A549 (cell line): ENCODE data around the gene GPR55. TPM values are rescaled to one million over a fixed set of nuclear protein-coding genes. Genes with fewer than 3 reads are reported as not detected.

Experiments
- ATAC-seq, 2 experiments: fragments of 200-7000 bp in 1 of 2; fragments of >200 bp in 1 of 2; cut with Nextera tagmentation in 1 of 2; cut with Tn5 transposase in 1 of 2; 3 replicates each; pipeline versions ENCODE4 v1.8.0 to v1.9.1; 2018 to 2020; ENCODE audit warnings: mild to moderate bottlenecking in 1 of 2, moderate library complexity in 1 of 2
- CTCF ChIA-PET: fragments of 300-600 bp; sonication (Branson Sonifier 250); formaldehyde crosslinking; extraction: SDS; loops from one replicate; lab custom pipeline; 2021; ENCODE audit warnings: antibody characterized with exemption, inconsistent platforms; lab: Yijun Ruan, JAX
- POLR2A ChIA-PET: fragments of 350-600 bp; formaldehyde crosslinking; extraction: SDS; loops from one replicate; lab custom pipeline; 2021; ENCODE audit warnings: antibody characterized with exemption, inconsistent platforms; lab: Yijun Ruan, JAX
- DNase-seq, 2 experiments: peaks; one replicate each; pipeline versions ENCODE4 v3.0.0 to v3.0.0-alpha.2; 2011 to 2016; ENCODE audit warnings: low read depth in 1 of 2, low spot score in 1 of 2
- FAIRE-seq: peaks from 2 replicates; lab custom pipeline; 2011; peaks lifted over from hg19 to GRCh38; lab: Jason Lieb, UNC
- H3K27ac ChIP-seq, 2 experiments: fragments of >200 bp; sonication (Bioruptor Twin); formaldehyde crosslinking; 3 replicates each; pipeline ENCODE4 v1.5.1; 2016 to 2017
- H3K4me1 ChIP-seq: fragments of >200 bp; sonication (Bioruptor Twin); formaldehyde crosslinking; 3 replicates; pipeline ENCODE4 v1.6.1; 2016
- H3K4me2 ChIP-seq: fragments of >200 bp; sonication (Bioruptor Twin); formaldehyde crosslinking; 3 replicates; pipeline ENCODE4 v1.6.1; 2016
- H3K4me3 ChIP-seq: fragments of >200 bp; sonication (Bioruptor Twin); formaldehyde crosslinking; 3 replicates; pipeline ENCODE4 v1.5.1; 2016
- H3K9me3 ChIP-seq: fragments of >200 bp; sonication (Bioruptor Twin); formaldehyde crosslinking; 3 replicates; pipeline ENCODE4 v1.6.1; 2016
- CBX2 ChIP-seq: fragments of 200-600 bp; sonication (generic); IDR thresholded peaks from 2 replicates; pipeline ENCODE4 v1.6.1; 2016; ENCODE audit warnings: low read depth, mild to moderate bottlenecking, borderline replicate concordance
- CBX8 ChIP-seq: fragments of 200-600 bp; sonication (generic); IDR thresholded peaks from 2 replicates; pipeline ENCODE4 v1.6.1; 2016
- CHD4 ChIP-seq: fragments of 200-600 bp; sonication (generic); IDR thresholded peaks from 2 replicates; pipeline ENCODE4 v1.6.1; 2016; ENCODE audit warnings: antibody characterized with exemption, mild to moderate bottlenecking, borderline replicate concordance
- EHMT2 ChIP-seq: fragments of 200-600 bp; sonication (generic); IDR thresholded peaks from 2 replicates; pipeline ENCODE4 v1.6.1; 2016; ENCODE audit warnings: antibody characterized with exemption, low read depth, mild to moderate bottlenecking, moderate library complexity
- ELK1 ChIP-seq: fragments of 150-350 bp; IDR thresholded peaks from 2 replicates; pipeline ENCODE4 v1.6.1; 2014; ENCODE audit warnings: low read depth, mild to moderate bottlenecking, low read length
- HEYL ChIP-seq: fragments of 250-450 bp; sonication (Bioruptor Pico); IDR thresholded peaks from 2 replicates; pipeline ENCODE4 v1.8.0; 2021; ENCODE audit warnings: mild to moderate bottlenecking, moderate library complexity
- NFE2L2 ChIP-seq: fragments of 150-350 bp; conservative IDR thresholded peaks from 2 replicates; pipeline ENCODE4 v1.6.1; 2014; ENCODE audit warnings: low read length
- PHF8 ChIP-seq: fragments of 200-600 bp; sonication (generic); IDR thresholded peaks from 2 replicates; pipeline ENCODE4 v1.6.1; 2016; ENCODE audit warnings: low read depth, mild to moderate bottlenecking, antibody characterized with exemption, moderate library complexity, borderline replicate concordance
- RCOR1 ChIP-seq: fragments of 150-350 bp; IDR thresholded peaks from 2 replicates; pipeline ENCODE4 v1.6.1; 2014; ENCODE audit warnings: antibody characterized with exemption, low read length, low read depth
- RNF2 ChIP-seq: fragments of 200-600 bp; sonication (generic); IDR thresholded peaks from 2 replicates; pipeline ENCODE4 v1.6.1; 2016; ENCODE audit warnings: low read depth, mild to moderate bottlenecking, antibody characterized with exemption, moderate library complexity, borderline replicate concordance
- ZSCAN20 ChIP-seq: fragments of 250-450 bp; sonication (Bioruptor Pico); IDR thresholded peaks from 2 replicates; pipeline ENCODE4 v1.8.0; 2022; ENCODE audit warnings: mild to moderate bottlenecking, moderate library complexity
- WGBS: methylation state at CpG from one replicate; pipeline ENCODE4 v1.1.6; 2017; ENCODE audit errors: missing lambda C conversion rate; 5-methylcytosine and 5-hydroxymethylcytosine counted together
- polyA plus RNA-seq, 4 experiments: library from polyadenylated mRNA; depleted of rRNA in 3 of 4; stranded (reverse); fragments of >200 nt; fragmentation: RNase III in 1 of 4; extraction: RNeasy Plus Mini Kit Qiagen cat#74134 plus additional on column Dnase treatment in 1 of 4; gene quantifications; 2 replicates in 3 of 4; 3 replicates in 1 of 4; pipeline ENCODE4 v1.2.3, GENCODE V29; 2011 to 2017
- TF ChIP-seq, protein P1 (sequence below): IDR thresholded peaks from 2 replicates; pipeline ENCODE4 v1.6.1; 2012
- TF ChIP-seq, protein P2 (sequence below): fragments of 250-450 bp; sonication (Bioruptor Pico); IDR thresholded peaks from 2 replicates; pipeline ENCODE4 v1.5.0; 2020; ENCODE audit warnings: low read depth, mild to moderate bottlenecking, moderate library complexity

The GPR55 gene
- polyA plus RNA-seq, 2 of the 4 experiments (the other 2 are of a cell fraction): not detected

- ATAC-seq (no peak), DNase-seq (no peak), FAIRE-seq (no peak)
- POLR2A ChIA-PET: no interaction called here
- WGBS: 51% methylated on average over 8 of the region's 9 CpGs
- Histone ChIP-seq H3K4me1 (no peaks in the 10 kb centered on the region), H3K4me2 (no peak overlapping the region), H3K27ac (no peak overlapping the region), H3K9me3 (peaks cover 17% of the 10 kb centered on the region), H3K4me3 (no peak overlapping the region)
- TF ChIP-seq HEYL (CRISPR knock-in tag): no peak
- no peak for TF ChIP-seq CBX8
- TF ChIP-seq, protein P1, sequence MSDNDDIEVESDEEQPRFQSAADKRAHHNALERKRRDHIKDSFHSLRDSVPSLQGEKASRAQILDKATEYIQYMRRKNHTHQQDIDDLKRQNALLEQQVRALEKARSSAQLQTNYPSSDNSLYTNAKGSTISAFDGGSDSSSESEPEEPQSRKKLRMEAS: no peak
- TF ChIP-seq RCOR1: no peak
- TF ChIP-seq ZSCAN20 (CRISPR knock-in tag): no peak
- CTCF ChIA-PET: interaction anchor here (0.6 kb wide), 1 partner anchor 25 kb away, joined by 3 read pairs; no protein-coding TSS in a partner anchor
Measured at GRCh38 chr2:230935130-230935430, 10.0 kb upstream of the GPR55 start.

DNA sequence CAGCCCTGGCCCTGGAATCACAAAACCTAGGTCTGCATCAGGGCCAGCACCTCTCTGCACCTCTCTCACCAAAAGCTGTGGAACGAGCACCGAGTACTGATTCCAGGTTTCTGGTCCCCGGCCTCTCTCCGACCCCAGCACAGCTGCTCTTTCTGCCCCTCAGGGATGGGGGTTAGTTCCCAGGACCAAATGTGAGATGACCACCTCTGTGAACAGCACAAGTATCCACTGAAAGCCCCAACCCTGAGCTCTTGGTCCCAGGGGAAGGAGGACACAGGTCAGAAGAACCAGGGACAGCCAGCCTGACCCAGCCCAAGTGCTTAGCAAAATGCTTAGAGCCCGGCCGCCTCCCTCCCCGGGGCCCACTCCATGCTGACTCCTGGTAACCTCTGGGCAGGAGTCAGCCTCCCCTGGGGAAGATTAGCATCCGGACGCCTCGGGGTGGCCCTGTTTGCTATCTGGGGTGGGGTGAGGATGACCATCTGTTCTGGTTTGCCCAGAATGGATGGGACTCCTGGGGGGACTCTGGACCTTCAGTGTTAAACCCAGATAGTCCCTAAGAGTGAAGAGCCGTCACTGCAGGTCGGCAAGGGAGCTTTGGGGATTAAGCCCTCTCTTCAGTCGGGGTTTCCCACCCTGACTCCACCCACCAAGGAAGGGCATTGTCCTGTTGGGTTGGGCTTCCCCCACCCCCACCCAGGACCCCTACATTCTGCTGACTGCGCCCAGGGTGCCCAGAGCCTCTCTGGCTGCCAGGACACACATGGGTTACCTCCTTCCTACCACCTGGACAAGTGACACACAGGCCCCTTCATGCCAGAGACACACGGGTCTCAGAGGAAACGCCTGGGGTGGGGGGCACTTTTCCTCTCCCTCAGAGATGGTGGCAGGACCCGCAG, 9.4 kb upstream of the GPR55 start:
- Histone ChIP-seq H3K27ac (no peak overlapping the region), H3K4me1 (no peaks in the 10 kb centered on the region), H3K9me3 (peaks cover 17% of the 10 kb centered on the region), H3K4me3 (no peak overlapping the region), H3K4me2 (no peak overlapping the region)
- CTCF ChIA-PET: interaction anchor here (0.6 to 1.3 kb wide), 2 partner anchors 25 to 52 kb away, joined by 3 to 4 read pairs; no protein-coding TSS in a partner anchor
- WGBS: 67% methylated on average over 10 of the region's 17 CpGs
- ATAC-seq: no peak
- POLR2A ChIA-PET: no interaction called here
- no peak for DNase-seq
- FAIRE-seq: no peak
- TF ChIP-seq EHMT2 (no peak), ELK1 (no peak), CBX2 (no peak), PHF8 (no peak), CHD4 (no peak), RNF2 (no peak)
- TF ChIP-seq, protein P2, sequence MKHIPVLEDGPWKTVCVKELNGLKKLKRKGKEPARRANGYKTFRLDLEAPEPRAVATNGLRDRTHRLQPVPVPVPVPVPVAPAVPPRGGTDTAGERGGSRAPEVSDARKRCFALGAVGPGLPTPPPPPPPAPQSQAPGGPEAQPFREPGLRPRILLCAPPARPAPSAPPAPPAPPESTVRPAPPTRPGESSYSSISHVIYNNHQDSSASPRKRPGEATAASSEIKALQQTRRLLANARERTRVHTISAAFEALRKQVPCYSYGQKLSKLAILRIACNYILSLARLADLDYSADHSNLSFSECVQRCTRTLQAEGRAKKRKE (CRISPR knock-in tag): no peak

DNA sequence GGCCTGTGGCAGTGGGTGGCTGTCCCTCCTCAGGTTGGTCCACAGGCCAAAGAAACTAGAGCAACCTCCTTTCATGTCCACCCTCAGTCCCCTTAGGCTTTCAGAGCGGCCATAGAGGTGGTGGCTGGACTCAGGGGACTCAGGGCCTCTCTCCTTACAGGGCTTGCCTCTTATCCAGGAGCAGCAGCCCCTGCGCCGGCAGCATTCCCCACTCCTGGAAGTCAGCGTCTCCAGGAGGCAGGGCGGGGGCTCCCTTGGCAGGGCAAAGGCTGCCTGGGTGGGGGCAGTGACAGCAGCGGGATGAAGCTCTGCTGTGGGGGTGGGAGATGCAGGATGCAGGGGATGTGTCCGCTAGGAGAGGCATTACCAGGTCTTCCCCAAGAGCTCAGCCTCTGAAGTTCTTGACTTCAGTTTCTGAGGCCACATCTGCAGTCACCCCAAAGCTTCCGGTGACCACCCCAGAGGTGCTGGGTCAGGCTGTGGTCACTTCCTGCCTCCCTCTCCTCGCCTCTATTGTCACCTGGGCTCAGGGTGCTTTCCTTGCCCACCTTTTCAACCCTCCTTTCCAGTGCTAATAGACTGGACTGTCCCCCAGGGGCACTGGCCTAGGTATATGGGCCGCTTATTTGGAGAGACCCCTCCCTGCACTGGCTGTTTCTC, 8.6 kb upstream of the GPR55 start:
- H3K4me1 ChIP-seq: no peaks in the 10 kb centered on the region
- H3K27ac ChIP-seq: no peak overlapping the region
- ChIA-PET CTCF (interaction anchor here (1.3 kb wide), 1 partner anchor 53 kb away, joined by 4 read pairs; no protein-coding TSS in a partner anchor), POLR2A (no interaction called here)
- WGBS: 83% methylated on average over 6 of the region's 10 CpGs
- H3K4me3 ChIP-seq: no peak overlapping the region
- H3K4me2 ChIP-seq: no peak overlapping the region
- FAIRE-seq (no peak), DNase-seq (no peak), ATAC-seq (no peak)
- no peak for TF ChIP-seq NFE2L2
- peaks cover 17% of the 10 kb centered on the region for H3K9me3 ChIP-seq
